ENCODE measurements around the gene CELSR1.

CELSR1 gene

DNA sequence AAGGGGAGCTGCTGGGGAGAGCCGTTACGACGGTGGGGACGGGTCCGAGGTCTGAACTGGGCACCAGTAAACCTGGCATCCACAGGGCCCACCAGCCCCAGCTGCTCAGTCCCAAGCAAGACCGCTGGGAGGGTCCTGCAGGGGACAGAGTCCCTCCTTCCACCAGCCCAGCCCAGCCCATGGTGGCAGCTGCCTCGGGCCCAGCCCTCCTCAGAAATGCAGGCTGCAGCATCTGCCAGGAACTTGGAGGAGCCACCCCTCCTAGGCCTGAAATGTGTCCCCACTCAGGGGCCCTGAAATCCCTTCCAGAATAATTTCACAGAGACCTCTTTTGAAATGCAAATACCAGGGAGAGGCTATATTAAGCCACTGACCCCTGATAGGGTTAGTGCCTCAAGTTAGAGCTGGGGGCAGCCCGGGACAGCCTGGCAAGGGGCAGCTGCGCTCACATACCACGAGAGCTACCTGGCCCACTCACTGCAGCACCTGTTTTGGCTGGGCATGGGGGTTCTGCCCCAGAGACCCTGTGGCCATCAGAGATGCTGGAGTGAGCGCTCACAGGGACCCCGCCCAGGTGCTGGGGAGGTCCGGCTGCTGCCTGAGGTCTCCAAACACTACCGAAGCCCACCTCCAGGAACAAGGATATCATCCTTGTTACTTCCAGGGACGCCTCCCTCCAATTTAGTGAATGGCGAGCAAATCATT is 53.1 kb downstream of the CELSR1 start:
- Histone ChIP-seq H3K27ac (peak overlapping the region; percentile 48; the same call in 1 of the 2 replicates), H3K4me2 (0 out of 2 replicates have a peak overlapping the region, but pooled peaks have one; percentile 39), H3K27me3 (ENCODE audit: insufficient read depth, low read depth) (no peaks in the 10 kb centered on the region), H3K36me3 (ENCODE audit: insufficient read depth) (no peaks in the 10 kb centered on the region), H3K9ac (no peak overlapping the region), H3K79me2 (ENCODE audit: insufficient read depth, low read depth) (no peaks in the 10 kb centered on the region), H4K20me1 (ENCODE audit: insufficient read depth) (no peaks in the 10 kb centered on the region), H3K4me3 (IDR thresholded peaks at IDR 0.05; ENCODE audit: insufficient read depth, low read depth, low read length) (no peak overlapping the region), H3K4me1 (ENCODE audit: low read depth, poor library complexity, severe bottlenecking) (peaks cover 57% of the 10 kb centered on the region), H2AFZ (ENCODE audit: low read depth) (no peak overlapping the region; the same call in 1 of the 2 replicates)
- TF ChIP-seq, protein P1, sequence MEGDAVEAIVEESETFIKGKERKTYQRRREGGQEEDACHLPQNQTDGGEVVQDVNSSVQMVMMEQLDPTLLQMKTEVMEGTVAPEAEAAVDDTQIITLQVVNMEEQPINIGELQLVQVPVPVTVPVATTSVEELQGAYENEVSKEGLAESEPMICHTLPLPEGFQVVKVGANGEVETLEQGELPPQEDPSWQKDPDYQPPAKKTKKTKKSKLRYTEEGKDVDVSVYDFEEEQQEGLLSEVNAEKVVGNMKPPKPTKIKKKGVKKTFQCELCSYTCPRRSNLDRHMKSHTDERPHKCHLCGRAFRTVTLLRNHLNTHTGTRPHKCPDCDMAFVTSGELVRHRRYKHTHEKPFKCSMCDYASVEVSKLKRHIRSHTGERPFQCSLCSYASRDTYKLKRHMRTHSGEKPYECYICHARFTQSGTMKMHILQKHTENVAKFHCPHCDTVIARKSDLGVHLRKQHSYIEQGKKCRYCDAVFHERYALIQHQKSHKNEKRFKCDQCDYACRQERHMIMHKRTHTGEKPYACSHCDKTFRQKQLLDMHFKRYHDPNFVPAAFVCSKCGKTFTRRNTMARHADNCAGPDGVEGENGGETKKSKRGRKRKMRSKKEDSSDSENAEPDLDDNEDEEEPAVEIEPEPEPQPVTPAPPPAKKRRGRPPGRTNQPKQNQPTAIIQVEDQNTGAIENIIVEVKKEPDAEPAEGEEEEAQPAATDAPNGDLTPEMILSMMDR (conservative IDR thresholded peaks at IDR 0.05; ENCODE audit: low read depth, low read length): no peak

DNA sequence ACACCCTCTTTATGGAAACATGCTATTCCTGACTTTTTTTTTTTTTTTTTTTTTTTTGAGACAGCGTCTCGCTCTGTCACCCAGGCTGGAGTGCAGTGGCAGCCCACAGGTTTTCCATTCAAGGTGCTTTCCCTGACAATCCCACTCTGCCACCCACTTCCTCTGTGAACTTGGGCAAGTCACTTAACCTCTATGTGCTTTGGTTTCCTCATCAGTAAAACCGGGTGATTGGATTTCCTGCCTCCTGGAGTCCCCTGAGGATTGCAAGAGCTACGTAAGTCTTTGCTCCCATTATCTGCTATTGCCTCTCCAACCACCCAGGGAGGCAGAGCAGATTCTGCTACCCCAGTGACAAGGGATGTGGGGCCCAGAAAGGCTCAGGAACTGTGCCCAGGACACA is 54.1 kb downstream of the CELSR1 start:
- H3K27ac ChIP-seq: no peak overlapping the region
- no peak overlapping the region for H3K4me3 ChIP-seq (IDR thresholded peaks at IDR 0.05; ENCODE audit: insufficient read depth, low read depth, low read length)
- no peak overlapping the region for H3K9ac ChIP-seq
- H4K20me1 ChIP-seq (ENCODE audit: insufficient read depth): no peaks in the 10 kb centered on the region
- no peaks in the 10 kb centered on the region for H3K79me2 ChIP-seq (ENCODE audit: insufficient read depth, low read depth)
- no peak overlapping the region for H2AFZ ChIP-seq (ENCODE audit: low read depth)
- TF ChIP-seq, protein P1 (conservative IDR thresholded peaks at IDR 0.05; ENCODE audit: low read depth, low read length): no peak
- H3K27me3 ChIP-seq (ENCODE audit: insufficient read depth, low read depth): no peaks in the 10 kb centered on the region
- H3K4me2 ChIP-seq: no peak overlapping the region
- H3K4me1 ChIP-seq (ENCODE audit: low read depth, poor library complexity, severe bottlenecking): peaks cover 47% of the 10 kb centered on the region
- H3K36me3 ChIP-seq (ENCODE audit: insufficient read depth): no peaks in the 10 kb centered on the region

DNA sequence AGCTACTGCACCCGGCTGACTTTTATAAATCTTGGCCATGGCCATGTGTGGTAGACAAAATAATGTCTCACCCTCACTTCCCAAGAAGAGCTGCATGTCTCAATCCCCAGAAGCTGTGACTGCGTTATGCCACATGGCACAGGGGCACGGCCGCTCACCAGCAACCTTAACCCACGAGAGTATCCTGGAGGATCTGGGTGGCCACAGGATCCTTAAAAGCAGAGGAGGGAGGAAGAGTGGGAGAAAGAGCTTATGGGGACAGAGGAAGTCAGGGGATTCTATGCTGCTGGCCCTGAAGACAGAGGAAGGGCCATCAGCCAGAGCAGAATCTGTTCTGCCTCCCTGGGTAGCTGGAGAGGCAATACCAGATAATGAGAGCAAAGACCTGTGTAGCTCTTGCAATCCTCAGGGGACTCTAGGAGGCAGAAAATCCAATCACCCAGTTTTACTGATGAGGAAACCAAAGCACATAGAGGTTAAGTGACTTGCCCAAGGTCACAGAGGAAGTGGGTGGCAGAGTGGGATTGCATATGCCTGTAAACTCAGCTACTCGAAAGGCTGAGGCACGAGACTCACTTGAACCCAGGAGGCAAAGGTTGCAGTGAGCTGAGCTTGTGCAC is 55.3 kb downstream of the CELSR1 start:
- H2AFZ ChIP-seq (ENCODE audit: low read depth): no peak overlapping the region
- H3K79me2 ChIP-seq (ENCODE audit: insufficient read depth, low read depth): no peaks in the 10 kb centered on the region
- no peak overlapping the region for H3K27ac ChIP-seq
- TF ChIP-seq, protein P1 (conservative IDR thresholded peaks at IDR 0.05; ENCODE audit: low read depth, low read length): no peak
- H3K4me1 ChIP-seq (ENCODE audit: low read depth, poor library complexity, severe bottlenecking): peaks cover 40% of the 10 kb centered on the region
- no peaks in the 10 kb centered on the region for H4K20me1 ChIP-seq (ENCODE audit: insufficient read depth)
- no peak overlapping the region for H3K9ac ChIP-seq
- no peak overlapping the region for H3K4me2 ChIP-seq
- no peaks in the 10 kb centered on the region; the same call in 1 of the 2 replicates for H3K27me3 ChIP-seq (ENCODE audit: insufficient read depth, low read depth)
- no peaks in the 10 kb centered on the region for H3K36me3 ChIP-seq (ENCODE audit: insufficient read depth)
- no peak overlapping the region for H3K4me3 ChIP-seq (IDR thresholded peaks at IDR 0.05; ENCODE audit: insufficient read depth, low read depth, low read length)

DNA sequence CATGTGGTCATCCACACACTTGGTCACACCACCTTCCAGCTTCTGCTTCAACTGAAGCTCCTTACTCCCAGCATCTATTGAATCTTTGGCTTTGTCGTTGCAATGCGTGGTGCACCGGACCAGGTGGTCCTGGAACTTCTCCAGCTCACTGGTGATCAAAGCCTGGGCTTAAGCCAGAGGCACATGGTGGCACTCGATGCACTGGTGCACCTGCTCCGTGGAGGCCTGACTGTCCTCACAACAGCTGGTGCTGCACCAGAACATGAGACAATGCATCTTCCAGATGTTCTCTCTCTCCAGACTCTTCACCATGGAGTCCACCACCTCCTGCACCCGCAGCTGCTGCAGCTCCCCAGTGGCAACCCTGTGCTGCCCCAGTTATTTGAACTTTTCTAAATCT is 56.0 kb downstream of the CELSR1 start:
- Histone ChIP-seq H3K27me3 (ENCODE audit: insufficient read depth, low read depth) (no peaks in the 10 kb centered on the region; the same call in 1 of the 2 replicates), H2AFZ (ENCODE audit: low read depth) (no peak overlapping the region), H3K4me1 (ENCODE audit: low read depth, poor library complexity, severe bottlenecking) (peaks cover 32% of the 10 kb centered on the region), H4K20me1 (ENCODE audit: insufficient read depth) (no peaks in the 10 kb centered on the region), H3K79me2 (ENCODE audit: insufficient read depth, low read depth) (no peaks in the 10 kb centered on the region), H3K4me3 (IDR thresholded peaks at IDR 0.05; ENCODE audit: insufficient read depth, low read depth, low read length) (no peak overlapping the region), H3K4me2 (no peak overlapping the region), H3K36me3 (ENCODE audit: insufficient read depth) (no peaks in the 10 kb centered on the region), H3K27ac (no peak overlapping the region), H3K9ac (no peak overlapping the region)
- TF ChIP-seq, protein P1 (conservative IDR thresholded peaks at IDR 0.05; ENCODE audit: low read depth, low read length): no peak
